Stimulated activated CD4-positive, alpha-beta T cell treated with anti-CD3 and anti-CD28 coated beads, Interleukin-1b, Interleukin-23, amount 100 ng/mL, for 1 hour (primary cell): Measurements from ENCODE around the gene PLD2.
"Not testable (repeated sequence)": the region's sequence is repeated elsewhere in the genome, so short reads cannot be mapped to it uniquely, and the experiment has no call there.

Experiments
- DNase-seq, 2 donors: peaks; one replicate each; pipeline ENCODE4 v3.0.0-alpha.2; 2020; ENCODE audit warnings: low read depth in 2 of 2

Gene PLD2

DNA sequence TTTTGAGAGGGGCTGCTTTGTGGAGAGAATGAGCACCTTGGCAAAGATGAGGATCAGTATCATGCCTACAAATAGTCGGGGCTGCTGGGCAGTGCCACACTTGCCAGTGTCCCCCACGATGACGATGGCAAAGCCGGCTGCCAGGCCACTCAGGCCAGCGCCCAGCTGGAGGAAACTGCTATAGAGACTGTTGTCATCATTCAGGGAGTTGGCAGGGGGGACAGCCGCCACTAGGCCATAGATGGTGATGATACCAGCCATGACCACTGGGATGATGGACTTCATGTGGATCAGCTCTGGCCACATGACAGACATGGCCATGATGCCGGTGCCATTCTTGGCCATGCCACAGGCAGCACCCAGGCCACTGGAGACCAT, 50.0 kb downstream of the PLD2 start:
- DNase-seq: no peak

DNA sequence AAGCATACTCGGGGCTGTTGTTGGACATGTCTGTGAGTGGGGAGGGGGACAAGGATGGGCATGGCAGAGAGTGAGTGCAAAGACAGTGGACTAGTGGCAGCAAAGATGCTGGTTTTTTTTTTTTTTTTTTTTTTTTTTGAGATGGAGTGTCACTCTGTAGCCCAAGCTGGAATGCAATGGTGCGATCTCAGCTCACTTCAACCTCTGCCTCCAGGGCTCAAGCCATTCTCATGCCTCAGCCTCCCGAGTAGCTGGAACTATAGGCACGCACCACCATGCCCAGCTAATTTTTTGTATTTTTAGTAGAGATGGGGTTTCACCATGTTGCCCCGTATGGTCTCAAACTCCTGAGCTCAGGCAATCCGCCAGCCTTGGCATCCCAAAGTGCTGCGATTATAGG, 50.4 kb downstream of the PLD2 start:
- not testable (repeated sequence) for DNase-seq

DNA sequence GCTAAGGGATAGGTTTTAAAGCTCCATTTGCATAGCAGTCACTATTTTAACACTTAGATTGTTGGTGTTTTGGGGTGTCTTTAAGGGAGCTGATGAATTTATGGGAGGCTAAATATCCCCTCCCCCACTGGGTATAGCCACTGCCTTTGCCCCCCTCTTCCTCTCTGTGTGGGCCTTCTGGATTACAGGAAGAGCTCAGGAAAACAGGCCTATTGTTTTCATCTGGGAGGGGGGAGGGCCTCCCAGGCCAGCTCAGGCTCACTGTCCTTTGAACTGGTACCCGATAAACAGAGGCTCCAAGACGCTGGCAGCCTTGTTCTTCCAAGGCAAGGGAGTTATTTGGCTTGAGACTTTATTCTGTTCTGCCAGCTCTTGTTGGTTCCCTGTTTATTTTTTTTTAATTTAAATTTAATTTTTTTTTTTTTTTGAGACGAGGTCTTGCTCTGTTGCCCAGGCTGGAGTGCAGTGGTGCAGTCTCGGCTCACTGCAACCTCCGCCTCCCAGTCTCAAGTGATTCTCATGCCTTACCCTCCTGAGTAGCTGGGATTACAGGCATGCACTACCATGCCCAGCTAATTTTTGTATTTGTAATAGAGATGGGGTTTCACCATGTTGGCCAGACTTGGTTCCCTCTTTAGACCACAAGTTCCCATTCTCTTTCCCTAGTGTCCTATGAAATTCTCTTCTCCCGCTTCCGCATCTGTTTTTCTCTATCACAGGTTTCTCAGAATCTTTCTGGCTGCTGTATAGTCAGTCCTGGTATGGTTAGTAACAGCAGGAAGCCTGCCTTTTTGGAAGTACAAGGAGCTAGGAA, 51.3 kb downstream of the PLD2 start:
- no peak for DNase-seq

DNA sequence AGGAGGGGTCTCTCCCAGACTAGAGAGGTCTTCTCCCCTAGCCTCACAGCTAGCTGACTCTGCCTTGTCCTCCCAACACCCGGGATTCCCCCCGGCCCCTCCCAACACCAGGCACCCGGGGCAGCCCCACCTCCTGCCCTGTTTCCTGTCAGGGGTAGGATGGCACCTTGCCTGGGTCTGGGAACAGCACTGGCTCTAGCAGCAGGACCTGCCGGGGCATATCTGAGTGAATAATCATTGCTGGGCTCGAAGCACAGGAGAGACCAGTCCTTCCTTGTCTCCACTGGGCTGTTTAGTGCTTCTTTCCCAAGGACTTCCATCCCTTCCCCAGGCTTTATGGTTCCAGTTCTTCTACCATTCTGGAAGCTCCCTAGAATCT, 51.9 kb downstream of the PLD2 start:
- DNase-seq: no peak

DNA sequence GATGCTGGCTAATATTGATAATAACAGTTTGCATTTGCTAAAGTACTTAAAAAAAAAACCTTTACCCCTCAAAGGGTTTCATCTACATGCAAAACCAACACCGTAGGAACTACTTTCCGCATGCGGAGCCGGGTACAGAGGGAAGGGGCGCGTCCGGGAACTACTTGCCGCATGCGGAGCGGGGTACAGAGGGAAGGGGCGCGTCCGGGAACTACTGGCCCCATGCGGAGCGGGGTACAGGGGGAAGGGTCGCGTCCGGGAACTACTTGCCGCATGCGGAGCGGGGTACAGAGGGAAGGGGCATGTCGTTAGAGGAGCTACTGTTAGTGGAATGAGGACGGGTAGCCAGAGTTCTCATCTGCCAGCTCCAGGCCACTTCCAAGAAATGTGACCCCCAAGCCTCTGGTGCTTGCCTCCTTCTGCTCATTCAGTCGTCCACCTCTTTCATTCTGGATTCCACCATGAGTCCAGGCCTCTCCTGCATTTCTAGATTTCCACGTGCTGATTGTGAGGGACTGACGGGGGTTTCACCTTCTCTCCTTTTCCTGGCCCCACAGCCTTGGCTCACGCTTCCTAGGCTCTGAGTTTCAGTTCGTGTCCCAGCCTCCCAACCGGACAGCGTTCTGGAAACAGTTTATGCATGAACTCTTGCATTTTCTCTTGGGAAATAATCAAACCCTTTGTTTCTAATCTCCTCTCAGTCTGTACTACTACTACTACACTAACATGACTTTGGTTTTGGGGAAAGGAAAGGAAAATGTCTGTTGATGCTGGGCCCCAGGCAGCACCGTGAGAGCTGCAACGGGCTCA, 53.1 kb downstream of the PLD2 start:
- DNase-seq: no peak

DNA sequence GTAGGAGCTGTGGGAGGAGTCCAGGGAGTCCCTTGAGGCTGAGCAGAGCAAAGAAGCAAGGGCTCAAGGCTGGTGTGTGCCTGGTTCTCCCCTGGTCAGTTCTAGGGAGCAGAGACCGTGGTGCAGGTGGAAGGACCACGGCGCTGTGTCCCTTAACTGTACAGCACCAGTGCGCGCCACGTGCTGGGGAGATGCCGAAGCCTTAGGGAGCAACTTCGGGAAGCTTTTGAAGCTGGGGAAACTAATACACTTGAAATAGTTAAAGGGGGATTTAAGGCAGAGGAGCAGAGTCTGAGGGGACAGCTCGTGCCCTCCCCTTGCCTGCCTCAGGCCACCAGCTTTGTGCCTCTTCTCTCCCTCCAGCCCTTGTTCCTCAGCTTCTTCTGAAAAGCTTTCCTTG, 53.7 kb downstream of the PLD2 start:
- no peak for DNase-seq

DNA sequence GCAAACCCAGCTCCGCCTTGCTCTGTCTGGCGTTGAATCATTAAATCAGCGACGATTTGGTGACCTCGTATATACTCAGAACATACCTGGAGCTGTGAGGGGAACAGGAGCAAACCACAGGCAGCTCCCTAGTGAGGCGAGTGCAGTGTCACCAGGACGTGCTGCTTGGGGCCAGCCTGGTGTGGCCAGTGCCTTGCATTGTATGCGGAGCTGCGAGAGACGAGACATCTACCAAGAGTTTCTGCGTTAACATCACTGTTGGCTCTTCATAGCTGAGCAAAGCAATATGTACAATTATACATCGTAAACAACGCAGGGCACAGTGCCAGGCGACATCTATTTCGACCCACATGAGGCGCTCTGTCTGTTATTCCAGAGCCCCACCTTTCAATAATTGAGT, 54.1 kb downstream of the PLD2 start:
- no peak for DNase-seq

DNA sequence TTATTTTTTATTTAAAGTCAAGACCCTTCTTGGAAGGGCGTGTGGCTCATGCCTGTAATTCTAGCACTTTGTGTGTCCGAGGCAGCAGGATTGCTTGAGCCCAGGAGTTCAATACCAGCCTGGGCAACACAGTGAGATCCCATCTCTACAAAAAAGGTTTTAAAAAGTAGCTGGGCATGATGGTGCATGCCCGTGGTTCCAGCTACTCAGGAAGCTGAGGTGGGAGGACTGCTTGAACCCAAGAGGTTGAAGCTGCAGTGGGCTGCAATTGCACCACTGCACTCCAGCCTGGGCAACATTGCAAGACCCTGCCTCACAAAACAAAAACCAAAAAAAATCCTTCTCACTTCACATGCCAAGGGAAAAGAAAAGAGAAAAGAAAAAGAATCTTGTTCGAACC, 55.8 kb downstream of the PLD2 start:
- no peak for DNase-seq

DNA sequence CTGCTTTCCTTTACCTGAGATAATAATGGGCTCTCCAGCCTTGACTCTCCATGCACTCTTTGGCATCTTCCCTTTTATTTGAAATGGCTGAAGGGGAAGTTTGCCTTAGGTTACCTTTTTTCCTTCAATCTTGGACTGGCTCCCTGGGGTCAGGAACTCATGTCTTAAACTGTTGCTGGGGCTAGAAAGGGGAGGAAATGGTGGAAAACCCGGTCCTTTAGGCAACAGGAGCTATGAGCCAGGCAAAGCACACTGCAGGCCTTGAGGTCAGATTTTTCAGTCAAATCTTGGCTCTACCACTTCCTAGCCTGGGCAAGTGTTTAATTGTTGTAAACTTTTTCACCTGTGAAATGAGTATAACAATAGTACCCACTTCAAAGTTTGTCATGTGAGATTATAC, 56.4 kb downstream of the PLD2 start:
- no peak for DNase-seq

DNA sequence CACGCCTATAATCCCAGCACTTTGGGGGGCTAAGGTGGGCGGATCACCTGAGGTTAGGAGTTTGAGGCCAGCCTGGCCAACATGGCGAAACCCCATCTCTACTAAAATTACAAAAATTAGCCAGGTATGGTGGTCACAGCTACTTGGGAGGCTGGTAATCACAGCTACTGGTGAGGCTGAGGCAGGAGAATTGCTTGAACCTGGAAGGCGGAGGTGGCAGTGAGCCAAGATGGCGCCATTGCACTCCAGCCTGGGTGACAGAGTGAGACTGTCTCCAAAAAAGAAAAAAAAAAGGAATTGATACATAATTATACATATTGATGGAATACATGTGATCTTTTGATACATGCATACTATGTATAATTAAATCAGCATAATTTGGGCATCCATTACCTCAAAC, 60.6 kb downstream of the PLD2 start:
- DNase-seq: not testable (repeated sequence)

DNA sequence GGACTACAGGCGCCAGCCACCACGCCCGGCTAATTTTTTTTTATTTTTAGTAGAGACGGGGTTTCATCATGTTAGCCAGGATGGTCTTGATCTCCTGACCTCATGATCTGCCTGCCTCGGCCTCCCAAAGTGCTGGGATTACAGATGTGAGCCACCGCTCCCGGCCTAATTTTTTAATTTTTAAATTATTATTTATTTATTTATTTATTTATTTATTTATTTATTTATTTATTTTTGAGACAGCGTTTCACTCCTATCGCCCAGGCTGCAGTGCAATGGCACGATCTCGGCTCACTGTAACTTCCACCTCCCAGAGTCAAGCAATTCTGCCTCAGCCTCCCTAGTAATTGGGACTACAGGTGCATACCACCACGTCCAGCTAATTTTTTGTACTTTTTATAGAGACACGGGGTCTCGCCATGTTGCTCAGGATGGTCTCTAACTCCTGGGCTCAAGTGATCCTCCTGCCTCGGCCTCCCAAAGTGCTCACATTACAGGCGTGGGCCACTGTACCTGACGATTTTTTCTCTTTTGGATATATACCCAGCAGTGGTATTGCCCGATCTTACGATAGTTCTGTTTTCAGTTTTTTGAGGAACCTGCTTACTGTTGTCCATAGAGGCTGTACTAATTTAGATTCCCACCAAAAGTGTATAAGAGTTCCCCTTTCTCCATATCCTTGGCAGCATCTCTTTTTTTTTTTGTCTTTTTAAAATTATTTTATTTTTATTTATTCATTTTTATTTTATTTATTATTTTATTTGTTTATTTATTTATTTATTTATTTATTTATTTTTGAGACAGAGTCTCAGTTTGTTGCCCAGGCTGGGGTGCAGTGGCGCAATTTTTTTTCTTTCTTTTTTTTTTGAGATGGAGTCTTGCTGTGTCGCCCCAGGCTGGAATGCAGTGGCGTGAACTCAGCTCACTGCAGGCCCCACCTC, 62.4 kb downstream of the PLD2 start:
- not testable (repeated sequence) for DNase-seq

DNA sequence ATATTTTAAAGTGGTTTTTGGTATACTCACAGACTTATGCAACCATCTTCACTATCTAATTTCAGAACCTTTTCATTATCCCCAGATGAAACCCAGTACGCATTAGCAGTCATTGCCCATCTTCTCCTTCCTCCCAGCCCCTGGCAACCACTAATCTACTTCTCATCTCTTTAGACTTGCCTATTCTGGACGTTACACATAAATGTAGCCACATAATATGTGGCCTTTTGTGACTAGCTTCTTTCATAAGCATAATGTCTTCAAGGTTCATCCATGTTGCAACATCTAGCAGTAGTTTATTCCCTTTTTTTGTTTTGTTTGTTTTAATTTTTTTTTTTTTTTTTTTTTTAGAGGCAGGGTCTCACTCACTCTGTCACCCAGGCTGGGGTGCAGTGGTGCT, 63.9 kb downstream of the PLD2 start:
- no peak for DNase-seq

DNA sequence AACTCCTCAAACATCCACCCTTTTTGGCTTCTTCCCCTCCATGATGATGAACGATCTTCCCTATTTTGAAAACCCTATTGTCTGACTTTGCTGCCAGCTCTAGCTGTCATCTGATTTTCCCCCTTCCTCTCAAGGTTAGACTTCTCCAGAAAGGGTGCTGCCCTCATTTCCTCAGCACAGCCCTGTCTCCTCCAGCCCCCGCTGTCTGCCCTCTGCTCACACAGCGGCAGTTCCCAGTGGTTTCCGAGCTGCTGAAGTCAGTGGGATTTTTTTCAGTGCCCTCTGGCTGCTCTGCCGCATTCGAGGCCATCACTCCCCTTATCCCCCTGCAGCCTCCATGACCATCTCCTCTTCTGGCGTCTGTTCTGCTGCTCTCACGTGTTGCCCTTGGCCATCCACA, 65.8 kb downstream of the PLD2 start:
- DNase-seq: no peak
